ENCODE results near the gene BAIAP2. TPM values are rescaled to one million over a fixed set of nuclear protein-coding genes. Genes with fewer than 3 reads are reported as not detected.
A peak's percentile ranks its signal among the peaks of the same experiment; 100 is the strongest.

Gene BAIAP2
- total and polyA plus RNA-seq, 2 donors (not counting 3 experiments of a cell fraction or from before 2014, with no cell fraction given), result 12.3 to 18.6 TPM

DNA sequence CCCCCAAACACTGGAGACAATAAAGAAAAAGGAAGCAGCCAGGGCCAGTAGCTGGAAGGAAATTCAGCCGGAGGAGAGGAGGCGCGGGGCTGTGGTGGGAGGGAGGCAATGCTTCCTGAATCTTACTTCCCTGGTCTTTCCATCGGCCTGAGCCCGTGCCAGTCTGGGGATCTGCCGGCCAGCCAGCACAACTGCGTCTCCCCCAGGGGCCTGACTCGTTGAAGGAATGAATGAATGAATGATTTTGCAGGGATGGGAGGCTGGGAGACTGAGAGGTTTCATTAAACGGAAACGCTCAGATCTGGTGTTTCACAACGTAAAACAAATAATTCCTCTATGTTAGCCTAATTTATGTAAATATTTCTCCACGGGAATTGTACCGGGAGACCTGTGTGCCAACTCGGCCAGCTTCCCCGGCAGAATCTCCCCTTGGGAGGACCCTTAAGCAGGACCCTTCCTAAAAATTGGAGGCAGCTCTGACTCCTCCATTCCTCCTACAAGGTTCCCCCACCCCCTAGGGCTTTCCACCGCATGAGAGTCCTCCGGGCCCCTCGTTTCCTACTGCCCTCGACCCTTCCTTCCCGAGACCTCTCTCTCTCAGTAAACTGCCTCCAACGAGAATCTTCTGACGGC lies 1.3 kb upstream of the BAIAP2 start:
- Histone ChIP-seq H3K79me2 (ENCODE audit: control insufficient read depth, insufficient read depth, low read length) (peaks cover 4% of the 10 kb centered on the region), H3K4me2 (ENCODE audit: insufficient read depth, low read length) (peak overlapping the region; percentile 77), H3K27me3 (ENCODE audit: control insufficient read depth in 2 of 2, insufficient read depth in 2 of 2, low read length in 2 of 2) (no peaks in the 10 kb centered on the region), H3K4me3 (replicated peaks in 1 of 3; ENCODE audit: insufficient read depth in 1 of 3, low read depth in 1 of 3, low read length in 3 of 3) (peak overlapping the region; percentile 43 to 72 (median 61)), H3K36me3 (ENCODE audit: control insufficient read depth in 2 of 2, extremely low read depth in 1 of 2, insufficient read depth in 2 of 2, low read length in 2 of 2) (peaks cover 0 to 2% of the 10 kb centered on the region in 2 experiments), H3K9me1 (replicated peaks; ENCODE audit: control insufficient read depth, extremely low read depth, insufficient read depth, low read length) (no peaks in the 10 kb centered on the region), H3K9me3 (replicated peaks; ENCODE audit: control insufficient read depth, insufficient read depth, low read length) (no peaks in the 10 kb centered on the region), H3K27ac (ENCODE audit: insufficient read depth, low read depth, low read length) (no peak overlapping the region), H2AFZ (ENCODE audit: low read depth, low read length) (peak overlapping the region; percentile 43), H3K4me1 (ENCODE audit: control insufficient read depth, extremely low read depth, insufficient read depth, low read length) (peaks cover 10% of the 10 kb centered on the region), H3K9ac (replicated peaks; ENCODE audit: extremely low read depth, insufficient read depth, low read length) (peak overlapping the region; percentile 10), H4K20me1 (replicated peaks; ENCODE audit: control insufficient read depth, extremely low read depth, insufficient read depth, low read length) (no peaks in the 10 kb centered on the region)
- intact Hi-C loops (cut with micrococcal nuclease) (loop anchor here (1.0 to 5.0 kb wide), 3 partner anchors 11 to 189 kb away; partner anchors contain the start of gene CEP131), dilution Hi-C loops (cut with MboI; ENCODE audit: extremely low pct_ligation_motif_present, low sequenced_read_pairs) (no loop called here)
- peak; percentile 80 for FAIRE-seq
- ChIA-PET CTCF (interaction anchor here (0.8 to 3.2 kb wide), 6 partner anchors 8 to 68 kb away, joined by 3 to 23 read pairs (median 7); no protein-coding TSS in a partner anchor), POLR2A (interaction anchor here (0.5 kb wide), 1 partner anchor 24 kb away, joined by 3 read pairs; no protein-coding TSS in a partner anchor)
- peak; percentile 32 for DNase-seq (ENCODE audit: low read depth, low spot score)
- TF ChIP-seq POLR2AphosphoS5 (IDR thresholded peaks at IDR 0.05; ENCODE audit: insufficient read depth, low read depth, low read length) (no peak), MYC (IDR thresholded peaks at IDR 0.05; ENCODE audit: low read depth, low read length) (no peak), GATA2 (IDR thresholded peaks at IDR 0.05; ENCODE audit: insufficient read depth, insufficient read length, low read depth, low read length) (no peak), POLR2A (IDR thresholded peaks at IDR 0.05; ENCODE audit: low read depth, low read length) (no peak), EZH2 (IDR thresholded peaks at IDR 0.05; ENCODE audit: borderline replicate concordance, low read depth, low read length, severe bottlenecking) (no peak), JUN (IDR thresholded peaks at IDR 0.05; ENCODE audit: borderline replicate concordance, insufficient read depth, insufficient read length, low read depth) (no peak), FOS (IDR thresholded peaks at IDR 0.05; ENCODE audit: borderline replicate concordance, insufficient read depth, low read length) (no peak)
- TF ChIP-seq, protein P1, sequence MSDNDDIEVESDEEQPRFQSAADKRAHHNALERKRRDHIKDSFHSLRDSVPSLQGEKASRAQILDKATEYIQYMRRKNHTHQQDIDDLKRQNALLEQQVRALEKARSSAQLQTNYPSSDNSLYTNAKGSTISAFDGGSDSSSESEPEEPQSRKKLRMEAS (IDR thresholded peaks at IDR 0.05; ENCODE audit: insufficient read depth, insufficient read length), result no peak
- TF ChIP-seq, protein P2, sequence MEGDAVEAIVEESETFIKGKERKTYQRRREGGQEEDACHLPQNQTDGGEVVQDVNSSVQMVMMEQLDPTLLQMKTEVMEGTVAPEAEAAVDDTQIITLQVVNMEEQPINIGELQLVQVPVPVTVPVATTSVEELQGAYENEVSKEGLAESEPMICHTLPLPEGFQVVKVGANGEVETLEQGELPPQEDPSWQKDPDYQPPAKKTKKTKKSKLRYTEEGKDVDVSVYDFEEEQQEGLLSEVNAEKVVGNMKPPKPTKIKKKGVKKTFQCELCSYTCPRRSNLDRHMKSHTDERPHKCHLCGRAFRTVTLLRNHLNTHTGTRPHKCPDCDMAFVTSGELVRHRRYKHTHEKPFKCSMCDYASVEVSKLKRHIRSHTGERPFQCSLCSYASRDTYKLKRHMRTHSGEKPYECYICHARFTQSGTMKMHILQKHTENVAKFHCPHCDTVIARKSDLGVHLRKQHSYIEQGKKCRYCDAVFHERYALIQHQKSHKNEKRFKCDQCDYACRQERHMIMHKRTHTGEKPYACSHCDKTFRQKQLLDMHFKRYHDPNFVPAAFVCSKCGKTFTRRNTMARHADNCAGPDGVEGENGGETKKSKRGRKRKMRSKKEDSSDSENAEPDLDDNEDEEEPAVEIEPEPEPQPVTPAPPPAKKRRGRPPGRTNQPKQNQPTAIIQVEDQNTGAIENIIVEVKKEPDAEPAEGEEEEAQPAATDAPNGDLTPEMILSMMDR (IDR thresholded peaks at IDR 0.05; ENCODE audit: extremely low read depth in 1 of 2, insufficient read depth in 1 of 2, low read depth in 1 of 2, low read length in 2 of 2), result no peak
- no TSS peak for BruUV-seq (replicated peaks)

All from endothelial cell of umbilical vein (primary cell).